GM21447 (cell line): ENCODE results near the gene ARMH3.
A peak's percentile ranks its signal among the peaks of the same experiment; 100 is the strongest.

Experiments used
- ATAC-seq: cut with Tn5 transposase; IDR thresholded peaks from one replicate; pipeline ENCODE4 v1.9.1; 2021; ENCODE audit not compliant: unreplicated experiment

ARMH3 gene

GRCh38 chr10:101940916-101941315 lies 115.1 kb downstream of the ARMH3 start:
- ATAC-seq: no peak

GRCh38 chr10:101939729-101940128 lies 116.2 kb downstream of the ARMH3 start:
- ATAC-seq: no peak

- no peak for ATAC-seq
Measured at GRCh38 chr10:101939008-101939648, 116.8 kb downstream of the ARMH3 start.

DNA sequence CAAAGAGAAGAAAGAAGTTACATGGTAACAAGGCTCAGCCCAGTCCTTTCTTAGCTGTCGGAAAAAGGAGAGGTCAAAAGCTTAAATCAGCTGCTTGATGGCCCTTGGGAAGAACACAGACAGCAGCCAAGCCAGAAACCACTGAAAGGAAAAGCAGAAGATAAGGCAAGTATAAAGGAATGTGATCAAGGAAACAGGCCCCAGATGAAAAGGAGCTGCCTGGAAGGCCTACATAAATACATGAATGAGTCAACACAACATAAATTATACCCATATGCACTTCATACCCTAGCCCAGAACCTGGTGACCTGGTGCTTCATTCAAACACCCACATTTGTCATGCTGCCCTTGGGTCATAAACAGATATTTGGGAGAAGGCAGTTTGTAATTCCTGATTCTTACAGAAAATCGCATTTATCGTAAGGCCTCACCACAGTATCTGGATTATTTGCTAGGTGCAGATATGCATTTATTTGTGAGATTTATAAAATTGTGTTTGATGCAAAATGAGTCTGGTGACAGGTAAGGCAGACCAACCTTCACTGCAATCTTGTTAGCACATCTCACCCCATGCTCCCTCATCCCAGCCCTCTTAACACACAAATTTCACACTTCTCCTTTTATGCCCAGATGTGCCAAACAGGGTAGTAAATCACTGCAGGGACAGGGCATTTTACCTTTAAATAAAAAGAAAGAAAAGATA lies 117.5 kb downstream of the ARMH3 start:
- ATAC-seq: no peak

DNA sequence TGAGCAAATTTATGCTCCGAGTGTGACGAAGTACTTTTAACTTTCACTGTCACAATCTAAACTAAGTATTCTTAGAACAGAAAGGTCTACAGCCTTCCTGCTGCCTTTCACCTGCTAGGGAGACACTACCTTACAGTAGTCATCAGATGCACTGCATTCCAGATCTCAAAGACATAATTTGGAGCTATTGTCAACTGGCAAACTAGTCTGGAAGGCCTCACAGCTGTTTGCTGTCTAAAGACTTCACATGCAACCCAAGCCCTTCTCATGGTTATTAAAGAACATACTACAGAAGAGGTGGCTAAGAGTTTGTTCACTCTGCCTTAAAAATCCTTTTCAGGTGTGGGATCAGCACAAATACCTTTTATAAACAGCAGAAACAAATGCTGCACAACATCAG lies 120.5 kb downstream of the ARMH3 start:
- ATAC-seq: no peak

GRCh38 chr10:101934686-101935305 lies 121.2 kb downstream of the ARMH3 start:
- ATAC-seq: no peak

- ATAC-seq: no peak
Measured at GRCh38 chr10:101933976-101934375, 122.0 kb downstream of the ARMH3 start.

- no peak for ATAC-seq
Measured at GRCh38 chr10:101932183-101932582, 123.8 kb downstream of the ARMH3 start.

DNA sequence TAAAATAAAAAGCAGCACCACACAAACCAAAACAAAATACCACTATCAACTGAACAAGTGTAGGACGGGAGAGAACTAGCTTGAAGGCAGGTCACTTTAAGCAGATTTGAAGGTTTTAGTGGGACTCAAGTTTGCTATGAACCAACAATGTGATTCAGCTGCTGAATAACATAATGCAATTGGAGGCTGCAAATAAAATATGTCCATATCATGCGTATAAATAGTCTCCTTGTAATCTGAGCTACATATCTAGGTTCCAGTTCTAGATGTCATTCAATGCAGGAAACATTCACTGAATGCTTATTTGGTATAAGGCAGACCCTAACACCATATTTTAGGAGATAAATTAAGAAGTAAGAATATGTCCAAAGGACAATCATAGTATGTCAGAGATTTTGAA lies 130.9 kb downstream of the ARMH3 start:
- no peak for ATAC-seq

DNA sequence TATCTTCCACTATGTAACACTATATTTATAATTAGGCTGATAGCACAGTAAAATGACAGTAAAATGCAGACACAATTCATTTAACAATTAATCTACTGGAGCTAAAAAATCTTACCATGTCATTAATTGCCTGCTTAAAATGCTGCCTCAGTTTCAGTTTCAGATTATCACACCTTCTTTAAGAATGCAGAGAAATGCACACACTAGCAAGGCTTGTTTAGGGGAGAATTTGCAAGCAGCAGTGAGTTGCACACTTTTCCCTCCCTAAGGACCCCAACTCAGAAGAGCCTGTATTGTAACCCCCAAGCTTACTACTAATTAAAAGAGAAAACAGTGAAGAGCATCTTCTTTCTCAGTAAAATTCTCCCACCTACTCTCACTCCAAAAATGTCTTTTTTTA lies 132.7 kb downstream of the ARMH3 start:
- no peak for ATAC-seq

DNA sequence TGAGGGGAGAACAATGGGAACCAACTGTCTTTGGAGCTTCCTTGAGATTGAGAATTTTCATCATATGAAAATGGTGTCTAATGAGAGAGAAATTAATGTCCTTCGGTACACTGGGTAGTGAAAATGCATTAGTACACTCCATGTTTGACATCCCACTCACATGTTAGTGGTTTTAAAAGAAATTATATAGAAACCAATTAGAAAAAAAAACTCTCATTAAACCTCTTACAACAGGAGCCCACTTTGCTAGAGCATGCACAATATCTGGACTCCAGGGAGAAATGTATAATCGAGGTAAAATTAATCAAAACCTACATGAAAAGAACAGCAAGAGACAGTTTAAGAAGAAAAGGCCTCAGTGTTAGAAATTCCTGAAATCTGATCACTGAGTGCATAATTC lies 133.1 kb downstream of the ARMH3 start:
- no peak for ATAC-seq

DNA sequence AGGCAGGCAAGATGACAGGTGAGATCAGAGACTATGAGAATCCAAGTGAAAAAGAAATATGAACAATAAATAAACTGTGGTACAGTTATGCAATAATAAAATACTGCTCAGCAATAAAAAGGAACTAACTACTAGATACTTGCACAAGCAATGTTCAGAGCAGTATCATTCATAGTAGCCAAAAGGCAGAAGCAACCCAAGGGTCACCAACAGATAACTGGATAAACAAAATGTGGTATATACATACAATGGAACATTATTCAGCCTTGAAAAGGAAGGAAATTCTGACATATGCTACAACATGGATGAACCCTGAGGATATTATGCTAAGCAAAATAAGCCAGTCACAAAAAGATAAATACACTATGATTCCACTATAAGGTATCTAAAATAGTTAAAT lies 135.4 kb downstream of the ARMH3 start:
- ATAC-seq: no peak

GRCh38 chr10:101919026-101919770 lies 136.8 kb downstream of the ARMH3 start:
- ATAC-seq: no peak

- no peak for ATAC-seq
Measured at GRCh38 chr10:101912561-101913179, 143.3 kb downstream of the ARMH3 start.

DNA sequence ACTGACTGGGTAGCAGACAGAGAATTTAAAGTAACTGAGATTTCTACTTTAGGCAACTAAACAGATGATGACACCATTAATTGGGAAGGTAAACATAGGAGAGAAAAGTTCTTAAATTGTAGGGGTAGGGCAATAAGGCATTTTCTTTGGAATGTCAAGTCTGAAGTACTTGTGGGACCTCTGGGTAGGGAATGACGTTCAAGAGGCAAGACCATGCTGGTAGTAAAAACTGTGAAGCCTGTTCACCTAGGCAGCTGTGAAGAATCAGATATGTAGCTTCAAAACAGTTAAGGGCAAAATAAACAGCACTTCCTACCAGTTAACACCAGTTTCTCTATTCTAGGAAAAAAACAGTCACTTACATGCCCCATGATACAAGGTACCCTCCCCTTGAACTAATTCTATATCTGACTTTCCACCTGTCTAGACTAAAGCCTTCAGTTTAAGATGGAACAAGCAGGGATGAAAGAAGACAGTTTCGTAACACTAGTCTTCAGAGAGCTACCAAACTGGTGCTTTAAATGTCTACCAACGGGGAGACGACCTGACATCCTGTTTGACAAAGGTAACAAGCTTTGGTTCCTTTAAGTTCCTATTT lies 149.3 kb downstream of the ARMH3 start:
- ATAC-seq: no peak

DNA sequence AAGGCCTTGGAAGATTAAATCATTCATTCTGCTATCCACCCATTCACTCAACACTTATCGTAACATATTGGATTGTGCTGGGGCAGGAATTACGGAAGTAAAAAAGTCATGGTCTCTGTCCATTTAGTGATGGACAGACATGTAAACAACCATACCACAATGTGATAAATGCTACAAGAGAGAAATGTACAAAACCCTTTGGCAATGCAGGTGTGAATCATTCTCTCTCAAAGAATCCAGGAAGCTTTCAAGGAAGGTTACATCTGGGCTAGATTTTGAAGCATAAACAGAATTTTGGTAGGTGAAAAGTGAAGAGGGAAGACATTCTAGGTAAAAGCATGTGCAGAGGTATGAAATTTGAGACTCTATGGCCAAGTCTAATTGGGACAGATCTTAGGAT lies 150.7 kb downstream of the ARMH3 start:
- ATAC-seq: no peak

GRCh38 chr10:101903827-101904550 lies 152.0 kb downstream of the ARMH3 start:
- peak; percentile 72 for ATAC-seq

- ATAC-seq: no peak
Measured at GRCh38 chr10:101902820-101903145, 153.2 kb downstream of the ARMH3 start.

DNA sequence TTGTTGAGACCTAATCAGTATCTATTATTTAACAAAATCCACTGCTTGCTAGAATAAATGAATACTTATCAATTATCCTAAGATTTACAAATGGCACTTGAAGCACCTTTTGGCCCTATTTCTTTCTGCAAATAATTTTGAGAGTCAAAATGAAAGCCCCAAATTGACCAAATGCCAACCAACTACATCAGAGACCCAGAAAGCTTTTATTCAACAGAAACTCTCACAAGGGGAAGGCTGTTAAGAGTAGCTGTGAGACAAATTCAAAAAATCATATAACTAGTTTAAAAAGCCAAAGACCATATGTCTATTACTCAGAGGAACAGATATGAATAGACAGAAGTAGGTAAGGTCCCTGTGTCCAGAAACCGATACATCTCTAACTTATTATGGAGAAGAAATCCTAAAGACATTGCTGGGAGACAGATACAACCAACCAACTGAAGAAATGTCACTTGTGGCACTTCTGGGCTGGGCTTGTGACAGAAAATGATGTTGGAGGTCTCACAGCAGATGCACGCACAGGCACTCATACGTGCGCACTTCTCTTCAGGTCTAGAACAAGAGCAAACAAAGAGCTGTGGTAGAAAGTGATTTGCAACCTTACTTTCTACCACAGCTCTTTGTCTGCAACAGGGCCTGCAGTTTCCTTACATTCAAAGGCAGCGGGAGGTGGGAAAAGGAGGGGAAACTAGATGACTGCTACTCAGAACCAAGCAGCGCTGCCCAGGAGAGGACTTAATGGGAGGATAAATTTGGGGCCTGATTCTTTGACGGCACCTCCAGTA lies 153.7 kb downstream of the ARMH3 start:
- peak; percentile 28 for ATAC-seq

- peak; percentile 50 for ATAC-seq
Measured at GRCh38 chr10:101901340-101901739, 154.6 kb downstream of the ARMH3 start.
